Liver (tissue), 9 donors: ENCODE measurements around the gene SNRNP70. TPM values are rescaled to one million over a fixed set of nuclear protein-coding genes. Genes with fewer than 3 reads are reported as not detected.
A peak's percentile ranks its signal among the peaks of the same experiment; 100 is the strongest.

Experiments used
- DNase-seq: peaks from one replicate; pipeline ENCODE4 v3.0.0-alpha.2; 2017; ENCODE audit warnings: low spot score
- H3K27ac ChIP-seq, 2 donors: one replicate each; pipeline ENCODE4 v1.7.0; 2013; ENCODE audit warnings: inconsistent platforms in 2 of 2, low read length in 2 of 2, control low read depth in 1 of 2, low read depth in 1 of 2, mild to moderate bottlenecking in 1 of 2
- H3K27me3 ChIP-seq, 4 donors: one replicate each; pipeline versions ENCODE4 v1.6.1 to v1.7.0; 2013; ENCODE audit warnings: low read length in 3 of 4, inconsistent platforms in 1 of 4, mild to moderate bottlenecking in 1 of 4, moderate library complexity in 1 of 4; ENCODE audit not compliant: control insufficient read depth in 4 of 4, insufficient read depth in 4 of 4
- H3K36me3 ChIP-seq, 4 donors: one replicate each; pipeline versions ENCODE4 v1.6.1 to v1.7.0; 2013; ENCODE audit warnings: low read length in 3 of 4, mild to moderate bottlenecking in 3 of 4, low read depth in 1 of 4, moderate library complexity in 1 of 4; ENCODE audit not compliant: control insufficient read depth in 4 of 4, insufficient read depth in 3 of 4
- H3K4me1 ChIP-seq, 4 donors: one replicate each; pipeline versions ENCODE4 v1.6.1 to v1.7.0; 2013; ENCODE audit warnings: low read length in 3 of 4, mild to moderate bottlenecking in 3 of 4, moderate library complexity in 1 of 4; ENCODE audit not compliant: control insufficient read depth in 4 of 4, insufficient read depth in 4 of 4
- H3K4me3 ChIP-seq, 3 donors: one replicate each; pipeline versions ENCODE4 v1.6.1 to v1.7.0; 2013; ENCODE audit warnings: low read length in 3 of 3, control low read depth in 1 of 3, low read depth in 1 of 3, mild to moderate bottlenecking in 1 of 3
- H3K9ac ChIP-seq, 2 donors: one replicate each; pipeline ENCODE4 v1.7.0; 2013; ENCODE audit warnings: low read length in 2 of 2, mild to moderate bottlenecking in 2 of 2, moderate library complexity in 2 of 2, control low read depth in 1 of 2, low read depth in 1 of 2
- H3K9me3 ChIP-seq, 4 donors: one replicate each; pipeline versions ENCODE4 v1.6.1 to v1.7.0; 2013; ENCODE audit warnings: low read length in 3 of 4; ENCODE audit not compliant: control insufficient read depth in 4 of 4
- CTCF ChIP-seq: fragments of 150-350 bp; IDR thresholded peaks from 2 replicates; pipeline ENCODE4 v1.5.1; 2017; ENCODE audit warnings: improper control_type of control experiment, low read depth, low read length; ENCODE audit not compliant: missing input control
- EGR1 ChIP-seq, 2 donors: IDR thresholded peaks; 2 replicates each; pipeline ENCODE4 v1.6.1; 2016 to 2018; ENCODE audit warnings: antibody characterized with exemption in 2 of 2, low read depth in 2 of 2
- FOXA1 ChIP-seq: IDR thresholded peaks from 2 replicates; pipeline ENCODE4 v1.6.1; 2016; ENCODE audit warnings: antibody characterized with exemption
- FOXA2 ChIP-seq: IDR thresholded peaks from 2 replicates; pipeline ENCODE4 v1.6.1; 2016; ENCODE audit warnings: antibody characterized with exemption
- JUND ChIP-seq, 2 donors: IDR thresholded peaks; 2 replicates each; pipeline ENCODE4 v1.6.1; 2016; ENCODE audit warnings: antibody characterized with exemption in 2 of 2
- NR2F2 ChIP-seq: IDR thresholded peaks from 2 replicates; pipeline ENCODE4 v1.6.1; 2016; ENCODE audit warnings: antibody characterized with exemption
- RAD21 ChIP-seq, 2 donors: IDR thresholded peaks; 2 replicates each; pipeline ENCODE4 v1.6.1; 2016; ENCODE audit warnings: antibody characterized with exemption in 2 of 2, mild to moderate bottlenecking in 2 of 2
- REST ChIP-seq: IDR thresholded peaks from 2 replicates; pipeline ENCODE4 v1.6.1; 2016; ENCODE audit warnings: antibody characterized with exemption, mild to moderate bottlenecking
- RXRA ChIP-seq, 2 donors: IDR thresholded peaks; 2 replicates each; pipeline ENCODE4 v1.6.1; 2017 to 2018; ENCODE audit warnings: antibody characterized with exemption in 2 of 2, mild to moderate bottlenecking in 1 of 2
- SP1 ChIP-seq: IDR thresholded peaks from 2 replicates; pipeline ENCODE4 v1.6.1; 2018; ENCODE audit warnings: antibody characterized with exemption, mild to moderate bottlenecking
- WGBS: extraction: QIAGEN DNeasy Blood & Tissue Kit; methylation state at CpG from one replicate; pipeline ENCODE4 v1.1.7; 2013; 5-methylcytosine and 5-hydroxymethylcytosine counted together
- polyA plus RNA-seq, 2 donors: library from polyadenylated mRNA; stranded (reverse) in 1 of 2; unstranded in 1 of 2; fragments of 200-250 nt in 1 of 2; fragments of >200 nt in 1 of 2; fragmentation: Nextera tagmentation in 1 of 2; extraction: Ambion mirVana in 1 of 2; gene quantifications; one replicate each; pipeline versions ENCODE4 v1.2.1 to v1.2.3, GENCODE V29; 2013 to 2015
- total RNA-seq, 2 donors: library from RNA; depleted of rRNA; stranded (reverse); fragments of >200 nt; gene quantifications; one replicate each; pipeline ENCODE4 v1.2.3, GENCODE V29; 2014
- donor health status: healthy.
- donor health status: healthy.
- donor health status: healthy.
- donor health status: healthy.
- donor health status: healthy.

The SNRNP70 gene
- total and polyA plus RNA-seq, 4 donors, result 34.2 to 166 (median 94.8) TPM

- WGBS, result 76% methylated on average over 11 of the region's 11 CpGs
- TF ChIP-seq NR2F2, result peak; percentile 93
- TF ChIP-seq FOXA1, result no peak
- Histone ChIP-seq H3K9me3 (no peaks in the 10 kb centered on the region), H3K27me3 (no peaks in the 10 kb centered on the region), H3K4me1 (peaks cover 0 to 29% (median 17%) of the 10 kb centered on the region in 4 donors), H3K4me3 (no peak overlapping the region), H3K27ac (peak overlapping the region in 1 of 2 donors; percentile 9), H3K9ac (no peak overlapping the region), H3K36me3 (no peaks in the 10 kb centered on the region)
- DNase-seq, result no peak
Observed at GRCh38 chr19:49148044-49148682, 62.9 kb downstream of the SNRNP70 start.

DNA sequence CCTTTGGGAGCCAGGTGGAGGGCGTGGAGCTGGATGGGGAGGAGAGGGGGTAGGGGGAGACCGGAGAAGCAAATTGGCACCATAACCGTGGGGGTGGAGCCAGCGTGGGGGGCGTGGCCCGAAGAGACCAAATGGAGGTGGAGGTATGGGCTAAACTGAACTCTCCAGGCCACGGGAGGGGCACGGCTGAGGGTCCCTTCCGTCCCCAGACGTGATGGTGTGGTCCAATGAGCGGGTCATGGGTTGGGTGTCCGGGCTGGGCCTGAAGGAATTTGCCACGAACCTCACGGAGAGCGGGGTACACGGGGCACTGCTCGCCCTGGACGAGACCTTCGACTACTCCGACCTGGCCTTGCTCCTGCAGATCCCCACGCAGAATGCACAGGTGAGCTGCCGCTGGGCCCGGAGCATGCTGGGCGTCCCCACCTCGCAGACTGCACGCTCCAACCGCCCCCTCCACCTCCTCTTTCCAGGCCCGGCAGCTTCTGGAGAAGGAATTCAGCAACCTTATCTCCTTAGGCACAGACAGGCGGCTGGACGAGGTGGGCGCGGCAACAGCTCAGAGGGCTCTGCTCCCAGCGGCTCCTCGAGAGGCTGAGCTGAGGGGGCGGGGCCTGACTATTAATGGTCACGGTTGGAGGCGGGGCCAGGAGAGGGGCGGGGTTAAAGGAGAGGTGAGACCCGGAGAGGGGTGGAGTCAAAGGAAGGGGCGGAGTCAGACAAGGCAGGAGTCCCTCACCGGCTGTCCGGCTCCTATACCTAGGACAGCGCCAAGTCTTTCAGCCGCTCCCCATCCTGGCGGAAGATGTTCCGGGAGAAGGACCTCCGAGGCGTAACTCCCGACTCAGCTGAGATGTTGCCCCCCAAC is 63.8 kb downstream of the SNRNP70 start:
- H3K9ac ChIP-seq, result peak overlapping the region; percentile 55 to 86
- WGBS, result 5% methylated on average over 49 of the region's 49 CpGs
- TF ChIP-seq REST, result peak; percentile 91
- no peak for TF ChIP-seq CTCF
- no peak for TF ChIP-seq RXRA (IDR thresholded peaks at IDR 0.05)
- TF ChIP-seq FOXA2, result no peak
- TF ChIP-seq SP1, result no peak
- peak in 1 of 2 donors; percentile 9 for TF ChIP-seq RAD21 (IDR thresholded peaks at IDR 0.05)
- peak overlapping the region; percentile 55 to 92 (median 89) for H3K4me3 ChIP-seq
- no peaks in the 10 kb centered on the region for H3K9me3 ChIP-seq
- no peaks in the 10 kb centered on the region for H3K27me3 ChIP-seq
- peak; percentile 100 for DNase-seq
- H3K36me3 ChIP-seq, result no peaks in the 10 kb centered on the region
- H3K4me1 ChIP-seq, result peaks cover 0 to 29% (median 17%) of the 10 kb centered on the region in 4 donors
- peak overlapping the region; percentile 80 to 93 for H3K27ac ChIP-seq

DNA sequence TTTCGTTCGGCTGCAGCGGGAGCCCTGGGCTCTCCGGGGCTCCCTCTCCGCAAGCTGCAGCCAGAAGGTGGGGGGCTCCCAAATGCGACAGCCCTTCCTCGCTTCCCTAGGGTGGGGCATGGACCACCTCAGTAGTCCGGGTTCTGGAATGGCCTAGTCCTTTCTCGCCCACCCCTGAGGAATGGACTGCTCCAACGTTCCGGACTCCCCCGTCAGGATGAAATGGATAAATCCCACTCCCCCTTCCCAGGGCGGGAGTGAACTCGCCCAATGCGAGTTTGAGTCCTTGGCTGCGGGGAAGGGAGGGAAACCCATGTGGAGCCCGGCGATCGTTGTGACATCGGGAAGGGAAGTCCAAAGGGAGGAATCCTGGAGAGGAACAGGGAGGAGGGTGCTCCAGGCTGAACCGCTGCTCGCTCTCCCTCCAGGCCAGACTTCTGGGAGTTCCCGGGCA is 64.4 kb downstream of the SNRNP70 start:
- WGBS, result under 1% methylated on average over 23 of the region's 23 CpGs
- no peaks in the 10 kb centered on the region for H3K36me3 ChIP-seq
- peaks cover 0 to 29% (median 17%) of the 10 kb centered on the region in 4 donors for H3K4me1 ChIP-seq
- no peaks in the 10 kb centered on the region for H3K27me3 ChIP-seq
- TF ChIP-seq NR2F2 (peak; percentile 8), REST (peak; percentile 41), EGR1 (IDR thresholded peaks at IDR 0.05; ENCODE audit: low read depth in 2 of 2) (peak in 1 of 2 donors; percentile 13), JUND (IDR thresholded peaks at IDR 0.05) (peak in 1 of 2 donors; percentile 30), SP1 (no peak)
- peak; percentile 70 for DNase-seq
- H3K4me3 ChIP-seq, result peak overlapping the region; percentile 55 to 92 (median 89)
- peak overlapping the region; percentile 55 to 86 for H3K9ac ChIP-seq
- peak overlapping the region; percentile 80 to 93 for H3K27ac ChIP-seq
- H3K9me3 ChIP-seq, result no peaks in the 10 kb centered on the region
